ENCODE measurements around the gene MLNR. TPM values are rescaled to one million over a fixed set of nuclear protein-coding genes. Genes with fewer than 3 reads are reported as not detected.

MLNR gene
- total RNA-seq, 1 experiment from 2014 or later, result not detected

DNA sequence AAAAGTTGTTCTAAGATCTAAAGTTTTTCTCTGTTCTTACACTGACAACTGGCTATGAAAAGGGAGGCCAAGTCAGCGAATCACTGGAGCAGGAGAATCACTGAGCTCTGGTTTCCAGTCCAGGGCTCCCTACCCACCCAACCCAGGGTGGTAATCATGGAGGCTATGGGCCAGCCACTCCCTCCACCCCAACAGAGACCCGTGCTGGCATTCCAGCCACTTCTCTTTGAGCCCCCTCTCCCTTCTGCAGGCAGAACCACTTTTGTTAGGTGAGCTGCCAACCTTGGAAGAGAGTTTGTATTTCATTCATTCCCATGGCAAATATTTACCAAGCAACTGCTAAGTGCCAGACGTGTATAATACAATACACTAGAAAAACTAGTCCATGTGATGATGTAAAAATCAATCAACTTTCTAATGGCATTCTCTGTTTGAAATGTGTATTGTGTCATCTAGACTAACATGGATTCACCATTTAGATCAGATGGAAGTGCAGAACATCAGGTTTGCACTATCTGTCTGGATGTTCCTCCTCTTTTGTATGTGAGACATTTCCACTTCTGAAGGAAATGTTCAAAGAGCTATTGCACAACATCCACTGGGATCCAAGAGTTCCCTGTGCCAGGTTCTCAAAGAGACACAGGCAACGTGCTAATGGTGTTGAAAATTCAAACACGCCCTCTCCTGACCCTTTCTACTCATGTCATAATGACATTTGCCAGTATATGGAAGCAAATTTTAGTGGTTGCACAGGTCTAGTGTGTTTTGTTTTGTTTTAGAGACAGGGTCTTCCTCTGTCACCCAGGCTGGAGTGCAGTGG lies 5.3 kb downstream of the MLNR start:
- Histone ChIP-seq H3K36me3 (ENCODE audit: control insufficient read depth in 1 of 2, insufficient read depth in 2 of 2, low read length in 2 of 2) (no peaks in the 10 kb centered on the region), H3K27me3 (ENCODE audit: insufficient read depth, low read length) (no peaks in the 10 kb centered on the region), H2AFZ (ENCODE audit: low read depth, low read length, poor library complexity, severe bottlenecking) (no peak overlapping the region), H3K9me3 (ENCODE audit: control insufficient read depth in 1 of 2, insufficient read depth in 1 of 2, low read depth in 1 of 2, low read length in 2 of 2) (no peaks in the 10 kb centered on the region), H3K4me2 (ENCODE audit: low read length) (no peak overlapping the region), H3K4me1 (ENCODE audit: control insufficient read depth in 1 of 2, insufficient read depth in 2 of 2, low read length in 2 of 2) (no peaks in the 10 kb centered on the region), H3K4me3 (replicated peaks in 1 of 2; ENCODE audit: low read depth in 1 of 2, low read length in 2 of 2) (no peak overlapping the region), H4K20me1 (ENCODE audit: insufficient read depth) (no peaks in the 10 kb centered on the region), H3K9ac (ENCODE audit: low read length) (no peak overlapping the region), H3K9me2 (ENCODE audit: insufficient read depth) (no peaks in the 10 kb centered on the region), H3K79me2 (ENCODE audit: insufficient read depth, low read length) (no peaks in the 10 kb centered on the region), H3K27ac (ENCODE audit: low read depth, low read length) (no peak overlapping the region)
- no peak for TF ChIP-seq EZH2phosphoT487 (IDR thresholded peaks at IDR 0.05; ENCODE audit: borderline replicate concordance)
- TF ChIP-seq FOSL1 (IDR thresholded peaks at IDR 0.05; ENCODE audit: low read depth), result no peak
- TF ChIP-seq ZFX (IDR thresholded peaks at IDR 0.05), result no peak
- no peak for TF ChIP-seq POLR2A (IDR thresholded peaks at IDR 0.05; ENCODE audit: borderline replicate concordance, extremely low read depth, insufficient read depth, insufficient read length)
- TF ChIP-seq SIN3A (IDR thresholded peaks at IDR 0.05; ENCODE audit: low read depth), result no peak
- TF ChIP-seq, protein P1, sequence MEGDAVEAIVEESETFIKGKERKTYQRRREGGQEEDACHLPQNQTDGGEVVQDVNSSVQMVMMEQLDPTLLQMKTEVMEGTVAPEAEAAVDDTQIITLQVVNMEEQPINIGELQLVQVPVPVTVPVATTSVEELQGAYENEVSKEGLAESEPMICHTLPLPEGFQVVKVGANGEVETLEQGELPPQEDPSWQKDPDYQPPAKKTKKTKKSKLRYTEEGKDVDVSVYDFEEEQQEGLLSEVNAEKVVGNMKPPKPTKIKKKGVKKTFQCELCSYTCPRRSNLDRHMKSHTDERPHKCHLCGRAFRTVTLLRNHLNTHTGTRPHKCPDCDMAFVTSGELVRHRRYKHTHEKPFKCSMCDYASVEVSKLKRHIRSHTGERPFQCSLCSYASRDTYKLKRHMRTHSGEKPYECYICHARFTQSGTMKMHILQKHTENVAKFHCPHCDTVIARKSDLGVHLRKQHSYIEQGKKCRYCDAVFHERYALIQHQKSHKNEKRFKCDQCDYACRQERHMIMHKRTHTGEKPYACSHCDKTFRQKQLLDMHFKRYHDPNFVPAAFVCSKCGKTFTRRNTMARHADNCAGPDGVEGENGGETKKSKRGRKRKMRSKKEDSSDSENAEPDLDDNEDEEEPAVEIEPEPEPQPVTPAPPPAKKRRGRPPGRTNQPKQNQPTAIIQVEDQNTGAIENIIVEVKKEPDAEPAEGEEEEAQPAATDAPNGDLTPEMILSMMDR (IDR thresholded peaks at IDR 0.05 in 2 of 3, conservative IDR thresholded peaks at IDR 0.05 in 1 of 3; ENCODE audit: borderline replicate concordance in 1 of 3, insufficient read depth in 1 of 3, low read depth in 2 of 3, low read length in 2 of 3), result no peak
- TF ChIP-seq EZH2 (IDR thresholded peaks at IDR 0.05), result no peak
- TF ChIP-seq ELF1 (IDR thresholded peaks at IDR 0.05; ENCODE audit: borderline replicate concordance, low read depth), result no peak
- TF ChIP-seq POLR2AphosphoS5 (IDR thresholded peaks at IDR 0.05; ENCODE audit: low read depth, low read length), result no peak
- no peak for TF ChIP-seq YY1 (IDR thresholded peaks at IDR 0.05; ENCODE audit: extremely low read depth, insufficient replicate concordance, low read depth, low read length)
- no peak for TF ChIP-seq SRF (IDR thresholded peaks at IDR 0.05; ENCODE audit: low read depth)
- intact Hi-C loops (cut with micrococcal nuclease), result no loop called here
- ATAC-seq (no peak), DNase-seq (ENCODE audit: low read depth, low spot score) (no peak)
- ChIA-PET RAD21 (ENCODE audit: low non-redundant PET in 1 of 2, low total read pairs in 2 of 2, uncharacterized antibody in 2 of 2, unreplicated experiment in 2 of 2) (no interaction called here), POLR2A (no interaction called here), CTCF (no interaction called here)
- no TSS peak for BruUV-seq (replicated peaks)
